Measurements from ENCODE around the gene PLA2G15. TPM values are rescaled to one million over a fixed set of nuclear protein-coding genes. Genes with fewer than 3 reads are reported as not detected.
A peak's percentile ranks its signal among the peaks of the same experiment; 100 is the strongest.

PLA2G15 gene
- total RNA-seq, 4 donors from 2014 or later, result 20.8 to 40.3 (median 38.4) TPM

GRCh38 chr16:68273896-68274295 is 28.7 kb downstream of the PLA2G15 start:
- DNase-seq, result no peak
- WGBS, 2 donors, result 93 to 98% methylated on average over 8 of the region's 8 CpGs
- H3K4me1 ChIP-seq, result peaks cover 67 to 94% of the 10 kb centered on the region in 2 donors
- peaks cover 9 to 17% of the 10 kb centered on the region in 2 donors for H3K36me3 ChIP-seq
- no peaks in the 10 kb centered on the region for H3K27me3 ChIP-seq
- no peak for TF ChIP-seq POLR2A (IDR thresholded peaks at IDR 0.05)
- TF ChIP-seq, protein P1, sequence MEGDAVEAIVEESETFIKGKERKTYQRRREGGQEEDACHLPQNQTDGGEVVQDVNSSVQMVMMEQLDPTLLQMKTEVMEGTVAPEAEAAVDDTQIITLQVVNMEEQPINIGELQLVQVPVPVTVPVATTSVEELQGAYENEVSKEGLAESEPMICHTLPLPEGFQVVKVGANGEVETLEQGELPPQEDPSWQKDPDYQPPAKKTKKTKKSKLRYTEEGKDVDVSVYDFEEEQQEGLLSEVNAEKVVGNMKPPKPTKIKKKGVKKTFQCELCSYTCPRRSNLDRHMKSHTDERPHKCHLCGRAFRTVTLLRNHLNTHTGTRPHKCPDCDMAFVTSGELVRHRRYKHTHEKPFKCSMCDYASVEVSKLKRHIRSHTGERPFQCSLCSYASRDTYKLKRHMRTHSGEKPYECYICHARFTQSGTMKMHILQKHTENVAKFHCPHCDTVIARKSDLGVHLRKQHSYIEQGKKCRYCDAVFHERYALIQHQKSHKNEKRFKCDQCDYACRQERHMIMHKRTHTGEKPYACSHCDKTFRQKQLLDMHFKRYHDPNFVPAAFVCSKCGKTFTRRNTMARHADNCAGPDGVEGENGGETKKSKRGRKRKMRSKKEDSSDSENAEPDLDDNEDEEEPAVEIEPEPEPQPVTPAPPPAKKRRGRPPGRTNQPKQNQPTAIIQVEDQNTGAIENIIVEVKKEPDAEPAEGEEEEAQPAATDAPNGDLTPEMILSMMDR (IDR thresholded peaks at IDR 0.05), result no peak
- H3K4me3 ChIP-seq (replicated peaks in 1 of 3), result no peak overlapping the region
- H3K27ac ChIP-seq, result peak overlapping the region in 2 of 3 donors; percentile 91 to 93
- intact Hi-C loops (cut with DNase I), result no loop called here
- no peaks in the 10 kb centered on the region for H3K9me3 ChIP-seq

- H3K27me3 ChIP-seq, result no peaks in the 10 kb centered on the region
- peak overlapping the region in 2 of 3 donors; percentile 91 to 93 for H3K27ac ChIP-seq
- TF ChIP-seq, protein P1 (IDR thresholded peaks at IDR 0.05), result no peak
- no peak for TF ChIP-seq POLR2A (IDR thresholded peaks at IDR 0.05)
- WGBS, 2 donors, result 88 to 94% methylated on average over 4 of the region's 4 CpGs
- intact Hi-C loops (cut with DNase I), result no loop called here
- H3K4me3 ChIP-seq (replicated peaks in 1 of 3), result no peak overlapping the region
- no peaks in the 10 kb centered on the region for H3K9me3 ChIP-seq
- no peak for DNase-seq
- peaks cover 67 to 94% of the 10 kb centered on the region in 2 donors for H3K4me1 ChIP-seq
- peaks cover 9 to 17% of the 10 kb centered on the region in 2 donors for H3K36me3 ChIP-seq
These were observed 29.3 kb downstream of the PLA2G15 start for GRCh38 chr16:68274441-68274840.

DNA sequence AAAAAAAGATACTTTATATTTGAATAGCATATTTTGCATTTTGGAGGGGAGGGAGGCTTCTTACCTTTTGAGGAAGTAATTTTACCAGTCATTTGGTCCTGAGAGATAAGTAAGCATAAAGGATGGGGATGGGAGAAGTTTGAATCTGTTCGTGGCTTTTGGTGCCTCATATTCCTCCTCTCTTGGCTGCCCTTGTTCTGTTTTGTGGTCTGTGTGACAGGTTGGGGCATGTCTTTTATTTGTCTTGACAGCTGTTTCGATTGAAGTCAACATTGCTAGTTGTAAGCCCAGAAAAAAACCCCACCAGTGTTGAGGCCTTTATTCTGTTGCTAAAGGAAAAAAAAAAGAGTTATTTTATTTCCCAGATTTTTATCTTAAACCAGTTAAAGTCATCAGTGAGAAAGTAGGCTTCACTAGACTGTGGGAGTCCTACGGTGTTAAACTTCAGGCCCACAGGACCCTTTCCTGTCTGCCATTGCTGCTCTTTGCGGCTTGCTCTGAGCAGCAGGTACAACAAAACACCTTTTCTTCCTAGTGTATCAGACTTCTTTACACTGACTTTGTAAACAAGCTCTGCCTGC is 30.5 kb downstream of the PLA2G15 start:
- no peak overlapping the region for H3K4me3 ChIP-seq (replicated peaks in 1 of 3)
- no peak for DNase-seq
- WGBS, 2 donors, result 53 to 68% methylated on average over 4 of the region's 4 CpGs
- H3K9me3 ChIP-seq, result no peaks in the 10 kb centered on the region
- peaks cover 12 to 17% of the 10 kb centered on the region in 2 donors for H3K36me3 ChIP-seq
- no peak for TF ChIP-seq POLR2A (IDR thresholded peaks at IDR 0.05)
- TF ChIP-seq, protein P1 (IDR thresholded peaks at IDR 0.05), result no peak
- H3K27me3 ChIP-seq, result no peaks in the 10 kb centered on the region
- intact Hi-C loops (cut with DNase I), result no loop called here
- H3K4me1 ChIP-seq, result peaks cover 61 to 94% of the 10 kb centered on the region in 2 donors
- H3K27ac ChIP-seq, result peak overlapping the region; percentile 91 to 95 (median 93)

DNA sequence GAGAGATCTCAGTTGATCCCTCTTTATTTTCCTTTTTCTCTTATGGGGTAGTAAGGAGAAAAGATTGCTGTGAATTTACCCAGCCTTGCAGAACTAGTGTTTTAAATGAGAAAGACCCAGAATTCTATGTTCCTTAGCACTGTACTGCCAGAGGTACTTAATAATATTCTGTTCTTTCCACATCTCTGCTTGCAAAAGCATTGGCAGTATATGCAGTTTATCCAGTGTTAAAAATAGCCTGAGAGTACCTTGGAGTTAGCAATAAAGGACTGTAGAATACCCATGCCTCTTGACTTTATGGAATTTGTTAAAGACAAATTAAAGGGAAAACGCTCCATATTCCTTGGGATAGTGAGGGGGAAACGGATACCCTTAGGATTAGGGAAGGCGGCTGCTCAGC is 31.1 kb downstream of the PLA2G15 start:
- WGBS, 2 donors, result 41 to 46% methylated on average over 3 of the region's 3 CpGs
- Histone ChIP-seq H3K36me3 (peaks cover 12 to 17% of the 10 kb centered on the region in 2 donors), H3K27ac (peak overlapping the region; percentile 91 to 95 (median 93)), H3K27me3 (no peaks in the 10 kb centered on the region), H3K9me3 (no peaks in the 10 kb centered on the region), H3K4me1 (peaks cover 56 to 94% of the 10 kb centered on the region in 2 donors), H3K4me3 (replicated peaks in 1 of 3) (no peak overlapping the region)
- TF ChIP-seq POLR2A (IDR thresholded peaks at IDR 0.05), result no peak
- TF ChIP-seq, protein P1 (IDR thresholded peaks at IDR 0.05), result peak in 1 of 6 experiments; percentile 17
- no peak for DNase-seq
- intact Hi-C loops (cut with DNase I), result no loop called here

GRCh38 chr16:68279726-68280558 is 34.8 kb downstream of the PLA2G15 start:
- H3K27me3 ChIP-seq, result no peaks in the 10 kb centered on the region
- intact Hi-C loops (cut with DNase I), result no loop called here
- H3K36me3 ChIP-seq, result peaks cover 4 to 8% of the 10 kb centered on the region in 2 donors
- no peaks in the 10 kb centered on the region for H3K9me3 ChIP-seq
- DNase-seq, result no peak
- WGBS, 2 donors, result 96 to 97% methylated on average over 13 of the region's 13 CpGs
- H3K4me3 ChIP-seq (replicated peaks in 1 of 3), result no peak overlapping the region
- TF ChIP-seq, protein P1 (IDR thresholded peaks at IDR 0.05), result no peak
- TF ChIP-seq POLR2A (IDR thresholded peaks at IDR 0.05), result no peak
- peak overlapping the region in 2 of 3 donors; percentile 51 to 77 for H3K27ac ChIP-seq
- peaks cover 29 to 76% of the 10 kb centered on the region in 2 donors for H3K4me1 ChIP-seq
